Thyroid gland (tissue), 4 donors: ENCODE results near the gene TMPRSS11B. TPM values are rescaled to one million over a fixed set of nuclear protein-coding genes. Genes with fewer than 3 reads are reported as not detected.

ENCODE experiments used
- DNase-seq, 2 donors: peaks; one replicate each; pipeline ENCODE4 v3.0.0-alpha.2; 2019
- H3K27ac ChIP-seq, 3 donors: fragments of 200-600 bp; sonication (generic); 1 replicate in 2 of 3; 2 replicates in 1 of 3; pipeline ENCODE4 v1.5.1; 2016 to 2019; ENCODE audit warnings: mild to moderate bottlenecking in 1 of 3, moderate library complexity in 1 of 3
- H3K27me3 ChIP-seq: fragments of 200-600 bp; sonication (generic); one replicate; pipeline ENCODE4 v1.5.1; 2019
- H3K36me3 ChIP-seq, 2 donors: fragments of 200-600 bp; sonication (generic); one replicate each; pipeline ENCODE4 v1.5.1; 2016 to 2019
- H3K4me1 ChIP-seq, 2 donors: fragments of 200-600 bp; sonication (generic); one replicate each; pipeline ENCODE4 v1.5.1; 2017 to 2019
- H3K4me3 ChIP-seq, 3 donors: fragments of 200-600 bp; sonication (generic); replicated peaks in 1 of 3; 1 replicate in 2 of 3; 2 replicates in 1 of 3; pipeline ENCODE4 v1.5.1; 2016; ENCODE audit warnings: mild to moderate bottlenecking in 1 of 3
- H3K9me3 ChIP-seq: fragments of 200-600 bp; sonication (generic); one replicate; pipeline ENCODE4 v1.5.1; 2017
- POLR2A ChIP-seq, 2 donors: fragments of 450-650 bp; IDR thresholded peaks; one replicate each; pipeline ENCODE4 v1.6.1; 2017; ENCODE audit warnings: antibody characterized with exemption in 2 of 2, mild to moderate bottlenecking in 2 of 2, moderate library complexity in 1 of 2
- WGBS, 2 donors: methylation state at CpG; one replicate each; pipeline ENCODE4 v1.1.5; 2017; 5-methylcytosine and 5-hydroxymethylcytosine counted together
- intact Hi-C: fragments of 100-400 bp; cut with DNase I; formaldehyde crosslinking; loops from one replicate; pipeline ENCODE4 v1.15.1; 2023
- total RNA-seq, 4 donors: library from RNA; depleted of rRNA; stranded (reverse); fragments of >200 nt; gene quantifications; one replicate each; pipeline ENCODE4 v1.2.3, GENCODE V29; 2016
- TF ChIP-seq, protein P1 (sequence below), 6 experiments: fragments of 200-600 bp in 3 of 6; fragments of 450-650 bp in 3 of 6; sonication (generic) in 3 of 6; IDR thresholded peaks; one replicate each; pipeline ENCODE4 v1.5.1; 2016 to 2019; ENCODE audit warnings: antibody characterized with exemption in 6 of 6, mild to moderate bottlenecking in 2 of 6, inconsistent platforms in 1 of 6, moderate library complexity in 1 of 6

Gene TMPRSS11B
- total RNA-seq, 4 donors from 2014 or later, result not detected

DNA sequence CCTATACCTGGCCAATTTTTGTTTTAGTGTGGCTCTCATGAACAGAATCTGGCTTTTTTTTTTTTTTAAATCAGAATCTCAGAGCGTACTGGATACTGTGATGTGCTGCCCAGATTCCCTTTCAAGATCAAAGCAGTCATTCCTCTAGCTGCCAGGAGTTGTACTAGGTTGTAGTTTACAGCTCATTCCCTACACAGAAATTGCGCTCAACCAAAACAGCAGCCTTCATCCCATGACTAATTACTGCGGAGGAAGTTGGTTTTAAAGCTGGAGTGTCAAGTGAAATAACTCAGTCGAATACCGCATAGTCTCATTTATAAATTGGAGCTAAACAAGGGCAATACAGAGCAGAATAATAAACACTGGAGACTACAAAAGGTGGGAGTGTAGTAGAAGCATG is 12.2 kb upstream of the TMPRSS11B start:
- no peak for TF ChIP-seq POLR2A (IDR thresholded peaks at IDR 0.05)
- TF ChIP-seq, protein P1, sequence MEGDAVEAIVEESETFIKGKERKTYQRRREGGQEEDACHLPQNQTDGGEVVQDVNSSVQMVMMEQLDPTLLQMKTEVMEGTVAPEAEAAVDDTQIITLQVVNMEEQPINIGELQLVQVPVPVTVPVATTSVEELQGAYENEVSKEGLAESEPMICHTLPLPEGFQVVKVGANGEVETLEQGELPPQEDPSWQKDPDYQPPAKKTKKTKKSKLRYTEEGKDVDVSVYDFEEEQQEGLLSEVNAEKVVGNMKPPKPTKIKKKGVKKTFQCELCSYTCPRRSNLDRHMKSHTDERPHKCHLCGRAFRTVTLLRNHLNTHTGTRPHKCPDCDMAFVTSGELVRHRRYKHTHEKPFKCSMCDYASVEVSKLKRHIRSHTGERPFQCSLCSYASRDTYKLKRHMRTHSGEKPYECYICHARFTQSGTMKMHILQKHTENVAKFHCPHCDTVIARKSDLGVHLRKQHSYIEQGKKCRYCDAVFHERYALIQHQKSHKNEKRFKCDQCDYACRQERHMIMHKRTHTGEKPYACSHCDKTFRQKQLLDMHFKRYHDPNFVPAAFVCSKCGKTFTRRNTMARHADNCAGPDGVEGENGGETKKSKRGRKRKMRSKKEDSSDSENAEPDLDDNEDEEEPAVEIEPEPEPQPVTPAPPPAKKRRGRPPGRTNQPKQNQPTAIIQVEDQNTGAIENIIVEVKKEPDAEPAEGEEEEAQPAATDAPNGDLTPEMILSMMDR (IDR thresholded peaks at IDR 0.05), result no peak
- no peak for DNase-seq
- no peaks in the 10 kb centered on the region for H3K4me1 ChIP-seq
- H3K4me3 ChIP-seq, result no peak overlapping the region
- H3K9me3 ChIP-seq, result no peaks in the 10 kb centered on the region
- H3K27ac ChIP-seq, result no peak overlapping the region
- no peaks in the 10 kb centered on the region for H3K36me3 ChIP-seq
- WGBS, 2 donors, result 89 to 92% methylated on average over 5 of the region's 5 CpGs
- no peaks in the 10 kb centered on the region for H3K27me3 ChIP-seq
- intact Hi-C loops, result no loop called here

DNA sequence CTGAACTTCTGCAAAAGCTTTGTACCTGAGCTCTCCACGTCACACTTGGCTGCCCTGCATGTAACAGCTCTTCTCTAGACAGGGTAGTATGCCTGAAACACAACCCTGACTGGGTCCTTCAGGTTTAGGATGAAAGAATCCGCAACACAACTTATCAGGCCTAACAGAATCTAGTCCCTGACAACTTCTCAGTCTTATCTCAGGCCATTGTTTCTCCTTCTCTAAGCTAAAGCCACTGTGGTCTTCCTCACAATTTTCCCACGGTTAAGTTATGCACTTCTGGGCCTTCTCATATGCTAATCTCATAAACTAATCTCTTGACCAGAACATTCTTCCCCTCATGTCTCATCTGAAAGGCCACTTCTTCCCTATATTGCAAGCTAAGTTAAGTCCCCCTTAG is 10.8 kb upstream of the TMPRSS11B start:
- no peak for TF ChIP-seq POLR2A (IDR thresholded peaks at IDR 0.05)
- TF ChIP-seq, protein P1 (IDR thresholded peaks at IDR 0.05), result no peak
- DNase-seq, result no peak
- Histone ChIP-seq H3K4me3 (no peak overlapping the region), H3K36me3 (no peaks in the 10 kb centered on the region), H3K9me3 (no peaks in the 10 kb centered on the region), H3K4me1 (no peaks in the 10 kb centered on the region), H3K27ac (no peak overlapping the region), H3K27me3 (no peaks in the 10 kb centered on the region)
- WGBS, 2 donors, result 39 to 45% methylated on average over 3 of the region's 3 CpGs
- intact Hi-C loops, result no loop called here

DNA sequence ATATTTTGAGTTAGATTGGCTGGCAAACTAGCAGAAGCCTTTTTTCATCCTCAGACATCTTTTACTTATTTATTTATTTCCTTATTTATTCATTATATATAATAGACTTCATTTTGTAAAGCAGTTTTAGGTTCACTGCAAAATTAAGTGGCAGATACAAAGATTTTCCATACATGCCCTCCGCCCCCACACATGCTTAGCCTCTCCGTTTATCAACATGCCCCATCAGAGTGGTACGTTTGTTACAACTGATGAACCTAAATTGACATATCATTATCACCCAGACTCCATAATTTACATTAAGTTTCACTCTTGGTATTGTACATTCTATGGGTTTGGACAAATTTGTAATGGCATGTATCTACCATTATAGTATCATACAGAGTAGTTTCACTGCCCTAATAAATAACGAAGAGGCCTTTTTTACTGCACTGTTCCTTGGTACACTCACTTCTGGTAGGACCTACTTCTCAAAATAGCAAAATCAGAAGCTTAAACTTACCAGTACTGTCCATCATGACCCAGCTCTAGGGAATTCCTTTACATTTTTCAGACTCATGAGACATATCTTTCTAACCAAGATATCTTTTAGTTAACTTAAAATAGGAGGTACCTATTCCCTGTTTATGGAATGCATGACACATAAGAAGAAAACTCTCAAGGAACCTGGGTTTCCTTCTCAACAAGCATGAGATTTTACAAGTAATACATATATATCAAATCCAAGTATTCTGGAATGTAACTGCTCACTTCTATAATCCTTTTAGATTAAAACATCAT is 4.8 kb upstream of the TMPRSS11B start:
- Histone ChIP-seq H3K27me3 (no peaks in the 10 kb centered on the region), H3K4me1 (no peaks in the 10 kb centered on the region), H3K27ac (no peak overlapping the region), H3K9me3 (no peaks in the 10 kb centered on the region), H3K36me3 (no peaks in the 10 kb centered on the region), H3K4me3 (no peak overlapping the region)
- no peak for TF ChIP-seq POLR2A (IDR thresholded peaks at IDR 0.05)
- TF ChIP-seq, protein P1 (IDR thresholded peaks at IDR 0.05), result no peak
- intact Hi-C loops, result no loop called here
- no peak for DNase-seq
- WGBS, 2 donors, result 85 to 91% methylated on average over 4 of the region's 4 CpGs

DNA sequence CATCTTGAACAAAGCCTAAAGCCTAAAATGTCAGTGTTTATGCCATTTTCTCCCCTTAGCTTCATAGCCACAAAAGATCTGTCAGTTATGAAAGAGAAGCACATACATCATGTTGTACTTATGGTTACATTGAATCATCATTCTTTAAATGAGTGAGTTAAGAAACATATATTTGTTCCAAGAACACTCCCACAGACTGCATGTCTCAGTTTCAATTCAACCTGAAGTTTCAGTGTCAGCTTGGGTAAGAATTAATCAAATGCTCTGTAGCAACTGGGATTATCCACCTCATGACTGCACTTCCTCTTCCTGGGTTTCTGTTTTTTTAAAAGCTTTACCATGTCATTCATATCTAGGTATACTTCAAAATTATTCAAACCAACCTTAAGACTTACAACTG is 3.9 kb upstream of the TMPRSS11B start:
- H3K27me3 ChIP-seq, result no peaks in the 10 kb centered on the region
- no peak overlapping the region for H3K4me3 ChIP-seq
- no peaks in the 10 kb centered on the region for H3K4me1 ChIP-seq
- no peaks in the 10 kb centered on the region for H3K9me3 ChIP-seq
- H3K36me3 ChIP-seq, result no peaks in the 10 kb centered on the region
- intact Hi-C loops, result no loop called here
- no peak for DNase-seq
- no peak for TF ChIP-seq POLR2A (IDR thresholded peaks at IDR 0.05)
- TF ChIP-seq, protein P1 (IDR thresholded peaks at IDR 0.05), result no peak
- H3K27ac ChIP-seq, result no peak overlapping the region

DNA sequence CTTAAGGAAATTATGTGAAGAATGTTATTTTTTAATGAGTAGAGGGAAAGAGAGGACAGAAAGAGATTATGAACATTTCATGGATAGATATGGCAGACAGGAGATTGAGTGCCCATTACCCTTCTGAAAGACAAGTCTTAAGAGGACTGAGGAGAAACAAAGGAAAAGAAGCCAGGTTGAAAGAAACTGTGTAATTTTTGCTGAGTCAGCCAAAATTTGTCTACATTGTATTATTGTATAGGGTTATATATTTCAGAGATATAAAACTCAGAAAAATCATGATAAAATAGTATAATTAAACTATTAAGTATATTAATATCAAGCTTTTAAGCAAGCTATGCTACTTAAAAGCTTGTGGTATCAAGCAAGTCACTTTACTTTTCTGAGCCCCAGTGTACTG is 4.9 kb downstream of the TMPRSS11B start:
- no peak overlapping the region for H3K27ac ChIP-seq
- H3K4me1 ChIP-seq, result no peaks in the 10 kb centered on the region
- H3K27me3 ChIP-seq, result no peaks in the 10 kb centered on the region
- intact Hi-C loops, result no loop called here
- H3K36me3 ChIP-seq, result no peaks in the 10 kb centered on the region
- DNase-seq, result no peak
- H3K9me3 ChIP-seq, result no peaks in the 10 kb centered on the region
- TF ChIP-seq, protein P1 (IDR thresholded peaks at IDR 0.05), result no peak
- TF ChIP-seq POLR2A (IDR thresholded peaks at IDR 0.05), result no peak
- no peak overlapping the region for H3K4me3 ChIP-seq
